Measurements from ENCODE around the gene PIK3CD.

- no peak for TF ChIP-seq POLR2A (IDR thresholded peaks at IDR 0.05)
- TF ChIP-seq CTCF (IDR thresholded peaks at IDR 0.05): no peak
These were observed 72.4 kb downstream of the PIK3CD start for GRCh38 chr1:9723926-9724325.

Data from esophagus squamous epithelium (tissue), 4 donors.